Type B pancreatic cell (in vitro differentiated cells): Measurements from ENCODE around the gene MYO3B. TPM values are rescaled to one million over a fixed set of nuclear protein-coding genes. Genes with fewer than 3 reads are reported as not detected.
"Not testable (repeated sequence)": the region's sequence is repeated elsewhere in the genome, so short reads cannot be mapped to it uniquely, and the experiment has no call there.

Experiments
- DNase-seq: peaks from one replicate; pipeline ENCODE4 v3.0.0; 2021; ENCODE audit warnings: mixed read lengths; ENCODE audit not compliant: unreplicated experiment; ENCODE audit errors: extremely low spot score
- H3K27ac Mint-ChIP-seq: 2 replicates; pipeline ENCODE4 v1.8.0; 2021; ENCODE audit warnings: mild to moderate bottlenecking, mixed read lengths
- H3K27me3 Mint-ChIP-seq: 2 replicates; pipeline ENCODE4 v1.8.0; 2021; ENCODE audit warnings: mixed read lengths
- H3K36me3 Mint-ChIP-seq: 2 replicates; pipeline ENCODE4 v1.8.0; 2021; ENCODE audit warnings: mixed read lengths
- H3K4me1 Mint-ChIP-seq: one replicate; pipeline ENCODE4 v1.8.0; 2021; ENCODE audit warnings: mixed read lengths; ENCODE audit not compliant: unreplicated experiment
- H3K4me3 Mint-ChIP-seq: 2 replicates; pipeline ENCODE4 v1.8.0; 2021; ENCODE audit warnings: mild to moderate bottlenecking, mixed read lengths
- H3K9me3 Mint-ChIP-seq: 2 replicates; pipeline ENCODE4 v1.8.0; 2021; ENCODE audit warnings: mixed read lengths
- total RNA-seq: library from RNA; stranded (reverse); gene quantifications from 2 replicates; pipeline ENCODE4 v1.2.1, GENCODE V29; 2021; ENCODE audit warnings: low replicate concordance
- TF ChIP-seq, protein P1 (sequence below): fragments of 200-600 bp; sonication (generic); conservative IDR thresholded peaks from 2 replicates; pipeline ENCODE4 v1.5.0; 2021; ENCODE audit warnings: antibody characterized with exemption, mild to moderate bottlenecking

Gene MYO3B
- total RNA-seq, 1 donor from 2014 or later, result 0.46 TPM

DNA sequence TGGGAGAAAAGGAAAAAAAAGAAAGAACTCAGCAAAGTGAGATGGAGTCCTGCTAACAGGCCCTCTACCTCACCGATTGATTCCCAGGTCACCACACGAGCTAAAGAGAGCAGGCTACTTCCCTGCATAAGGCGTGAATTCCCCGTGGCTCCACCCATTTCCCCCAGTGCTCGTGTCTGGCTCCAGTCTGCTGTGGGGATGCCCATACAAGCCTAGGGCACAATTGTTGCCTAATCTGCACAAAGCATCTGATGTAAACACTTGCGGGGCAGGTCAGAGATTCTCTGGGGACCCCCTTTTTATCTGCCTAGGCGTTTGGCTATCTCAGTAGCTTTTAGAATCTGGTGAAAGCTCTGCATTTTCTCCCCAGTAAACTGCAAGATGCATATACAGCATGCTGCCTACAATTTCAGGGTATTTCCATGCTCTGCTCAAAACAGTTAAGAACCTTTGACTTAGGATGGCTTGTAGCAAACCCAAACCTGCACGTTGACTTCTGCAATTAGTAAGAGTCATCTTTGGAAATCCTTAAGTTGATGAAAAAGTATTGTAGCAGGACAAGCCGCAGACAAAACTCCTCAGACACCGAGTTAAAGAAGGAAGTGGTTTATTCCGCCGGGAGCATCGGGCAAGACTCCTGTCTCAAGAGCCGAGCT is 34.8 kb downstream of the MYO3B start:
- Mint-ChIP-seq H3K4me3 (peak overlapping the region; percentile 35), H3K27me3 (no peaks in the 10 kb centered on the region), H3K36me3 (no peaks in the 10 kb centered on the region), H3K4me1 (peaks cover 13% of the 10 kb centered on the region), H3K9me3 (no peaks in the 10 kb centered on the region), H3K27ac (no peak overlapping the region)
- TF ChIP-seq, protein P1, sequence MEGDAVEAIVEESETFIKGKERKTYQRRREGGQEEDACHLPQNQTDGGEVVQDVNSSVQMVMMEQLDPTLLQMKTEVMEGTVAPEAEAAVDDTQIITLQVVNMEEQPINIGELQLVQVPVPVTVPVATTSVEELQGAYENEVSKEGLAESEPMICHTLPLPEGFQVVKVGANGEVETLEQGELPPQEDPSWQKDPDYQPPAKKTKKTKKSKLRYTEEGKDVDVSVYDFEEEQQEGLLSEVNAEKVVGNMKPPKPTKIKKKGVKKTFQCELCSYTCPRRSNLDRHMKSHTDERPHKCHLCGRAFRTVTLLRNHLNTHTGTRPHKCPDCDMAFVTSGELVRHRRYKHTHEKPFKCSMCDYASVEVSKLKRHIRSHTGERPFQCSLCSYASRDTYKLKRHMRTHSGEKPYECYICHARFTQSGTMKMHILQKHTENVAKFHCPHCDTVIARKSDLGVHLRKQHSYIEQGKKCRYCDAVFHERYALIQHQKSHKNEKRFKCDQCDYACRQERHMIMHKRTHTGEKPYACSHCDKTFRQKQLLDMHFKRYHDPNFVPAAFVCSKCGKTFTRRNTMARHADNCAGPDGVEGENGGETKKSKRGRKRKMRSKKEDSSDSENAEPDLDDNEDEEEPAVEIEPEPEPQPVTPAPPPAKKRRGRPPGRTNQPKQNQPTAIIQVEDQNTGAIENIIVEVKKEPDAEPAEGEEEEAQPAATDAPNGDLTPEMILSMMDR, result no peak
- DNase-seq, result no peak

DNA sequence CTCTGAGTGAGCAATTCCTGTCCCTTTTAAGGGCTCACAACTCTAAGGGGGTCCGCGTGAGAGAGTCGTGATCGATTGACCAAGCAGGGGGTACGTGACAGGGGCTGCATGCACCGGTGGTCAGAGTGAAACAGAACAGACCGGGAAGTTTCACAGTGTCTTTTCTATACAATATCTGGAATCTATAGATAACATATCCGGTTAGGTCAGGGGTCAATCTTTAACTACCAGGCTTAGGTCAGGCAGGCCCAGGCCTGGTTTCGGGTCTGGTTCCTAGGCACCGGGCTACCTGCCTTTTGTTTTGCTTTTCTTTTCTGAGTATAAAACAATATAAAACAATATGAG is 35.3 kb downstream of the MYO3B start:
- H3K27ac Mint-ChIP-seq, H3K9me3 Mint-ChIP-seq, DNase-seq, H3K36me3 Mint-ChIP-seq, H3K27me3 Mint-ChIP-seq: not testable (repeated sequence)
- H3K4me1 Mint-ChIP-seq, result peaks cover 13% of the 10 kb centered on the region
- peak overlapping the region; percentile 35 for H3K4me3 Mint-ChIP-seq

DNA sequence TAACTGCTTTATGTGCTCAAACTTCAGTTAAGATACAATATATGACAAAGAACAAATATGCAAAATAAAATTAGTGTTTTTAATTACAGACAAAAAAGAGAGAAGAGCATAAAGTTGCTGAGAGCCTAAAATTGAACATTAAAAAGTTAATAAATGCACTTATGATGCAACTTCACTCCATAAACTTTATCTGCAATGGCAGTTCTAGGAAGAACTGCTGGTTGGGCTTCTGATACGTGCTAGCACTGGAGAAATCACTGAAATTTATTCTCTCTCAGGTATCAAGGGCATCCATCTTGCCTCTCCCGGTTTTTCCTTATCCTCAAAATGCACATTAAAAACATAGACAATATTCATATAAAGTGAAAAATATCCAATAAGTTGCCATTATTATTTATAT is 35.7 kb downstream of the MYO3B start:
- Mint-ChIP-seq H3K4me1 (peaks cover 17% of the 10 kb centered on the region), H3K27me3 (no peaks in the 10 kb centered on the region), H3K36me3 (no peaks in the 10 kb centered on the region), H3K9me3 (no peaks in the 10 kb centered on the region), H3K27ac (no peak overlapping the region), H3K4me3 (no peak overlapping the region)
- TF ChIP-seq, protein P1, result no peak
- no peak for DNase-seq

DNA sequence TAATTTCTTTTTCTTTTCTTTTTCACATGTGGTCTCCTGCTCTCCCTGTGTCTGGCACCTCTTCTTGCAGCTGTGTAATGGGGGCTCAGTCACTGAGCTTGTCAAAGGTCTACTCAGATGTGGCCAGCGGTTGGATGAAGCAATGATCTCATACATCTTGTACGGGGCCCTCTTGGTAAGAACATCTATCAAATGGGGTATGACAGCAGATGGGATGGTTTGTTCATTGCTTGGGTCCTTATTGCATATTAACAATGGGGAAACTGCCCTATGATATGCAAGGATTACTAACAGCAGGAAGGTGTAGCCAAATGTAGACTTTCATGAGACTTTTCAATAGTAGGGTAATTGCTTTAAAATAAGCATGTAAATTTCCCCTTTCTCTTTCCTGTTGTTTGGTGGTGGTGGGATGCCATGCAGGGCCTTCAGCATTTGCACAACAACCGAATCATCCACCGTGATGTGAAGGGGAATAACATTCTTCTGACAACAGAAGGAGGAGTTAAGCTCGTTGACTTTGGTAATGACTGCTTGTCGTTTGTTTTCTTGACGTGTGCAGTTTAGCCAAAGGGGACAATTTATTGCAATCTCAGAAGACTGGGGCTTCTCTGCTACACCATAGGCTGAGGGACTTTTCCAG is 36.5 kb downstream of the MYO3B start:
- Mint-ChIP-seq H3K36me3 (no peaks in the 10 kb centered on the region), H3K27ac (no peak overlapping the region)

DNA sequence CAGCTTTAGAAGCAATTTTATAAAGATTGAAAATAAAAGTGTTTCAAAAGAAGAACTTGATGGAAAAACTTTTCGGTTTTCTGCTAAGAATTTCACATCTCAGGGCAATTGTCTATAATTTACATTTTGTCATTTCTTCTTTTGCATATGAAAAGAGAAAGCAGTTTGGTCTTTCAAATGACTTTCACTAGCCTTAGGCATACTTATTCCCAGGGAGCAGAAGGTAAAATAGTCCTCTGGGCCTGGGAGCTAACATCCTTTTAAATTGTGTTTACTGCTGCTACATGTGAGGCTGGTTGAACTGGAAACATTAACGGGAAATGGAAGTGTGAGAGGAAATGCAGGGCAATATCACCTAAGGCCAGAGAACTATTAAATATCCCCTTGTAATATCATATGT is 37.1 kb downstream of the MYO3B start:
- no peak for DNase-seq
- Mint-ChIP-seq H3K27ac (no peak overlapping the region), H3K27me3 (no peaks in the 10 kb centered on the region), H3K4me3 (no peak overlapping the region), H3K4me1 (peaks cover 22% of the 10 kb centered on the region), H3K36me3 (no peaks in the 10 kb centered on the region), H3K9me3 (no peaks in the 10 kb centered on the region)
- TF ChIP-seq, protein P1, result no peak

More for the DNA sequence above, 36.5 kb downstream of the MYO3B start:
- TF ChIP-seq, protein P1, result no peak
- peaks cover 22% of the 10 kb centered on the region for H3K4me1 Mint-ChIP-seq
- no peak overlapping the region for H3K4me3 Mint-ChIP-seq
- no peak for DNase-seq
- H3K27me3 Mint-ChIP-seq, result no peaks in the 10 kb centered on the region
- H3K9me3 Mint-ChIP-seq, result no peaks in the 10 kb centered on the region

DNA sequence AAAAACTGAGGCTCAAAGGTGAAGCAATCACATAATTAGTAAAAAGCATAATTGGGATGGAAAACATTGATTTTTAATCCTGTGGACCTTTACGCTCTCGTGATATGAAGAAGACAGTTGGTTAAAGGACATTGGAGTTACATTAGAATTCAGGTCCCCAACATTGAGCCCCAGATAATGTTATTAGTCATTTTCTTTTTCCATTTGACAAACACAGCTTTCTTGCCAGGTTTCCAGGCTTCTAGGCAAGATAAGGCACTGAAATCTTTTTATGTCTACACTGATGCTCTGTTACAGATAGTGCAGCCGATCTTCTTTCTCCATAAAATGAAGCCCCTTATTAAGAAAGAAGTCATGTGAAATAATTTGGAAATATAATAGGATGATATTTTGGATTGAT is 38.5 kb downstream of the MYO3B start:
- Mint-ChIP-seq H3K9me3 (no peaks in the 10 kb centered on the region), H3K27ac (no peak overlapping the region), H3K4me3 (no peak overlapping the region), H3K27me3 (no peaks in the 10 kb centered on the region), H3K36me3 (no peaks in the 10 kb centered on the region), H3K4me1 (peaks cover 27% of the 10 kb centered on the region)
- TF ChIP-seq, protein P1, result no peak
- no peak for DNase-seq
